Body of pancreas (tissue), 4 donors: ENCODE measurements around the gene TENM3. TPM values are rescaled to one million over a fixed set of nuclear protein-coding genes. Genes with fewer than 3 reads are reported as not detected.

Source experiments
- ATAC-seq: fragments of 150-250 bp; one replicate; pipeline ENCODE4 v1.9.1; 2016
- DNase-seq, 4 donors: peaks; one replicate each; pipeline ENCODE4 v3.0.0-alpha.2; 2019
- H3K27ac ChIP-seq, 4 donors: fragments of 200-600 bp; sonication (generic); 1 replicate in 3 of 4; 2 replicates in 1 of 4; pipeline versions ENCODE4 v1.5.1 to v1.6.1; 2016 to 2019; ENCODE audit warnings: mild to moderate bottlenecking in 1 of 4, mixed read lengths in 1 of 4, moderate library complexity in 1 of 4
- H3K27me3 ChIP-seq, 2 donors: fragments of 200-600 bp; sonication (generic); one replicate each; pipeline ENCODE4 v1.6.0; 2016; ENCODE audit warnings: mild to moderate bottlenecking in 1 of 2
- H3K36me3 ChIP-seq, 2 donors: fragments of 200-600 bp; sonication (generic); replicated peaks in 1 of 2; 2 replicates each; pipeline ENCODE4 v1.5.1; 2016; ENCODE audit warnings: low read depth in 2 of 2; ENCODE audit not compliant: insufficient read depth in 1 of 2
- H3K4me1 ChIP-seq: fragments of 200-600 bp; sonication (generic); one replicate; pipeline ENCODE4 v1.6.0; 2016
- H3K4me3 ChIP-seq, 2 donors: fragments of 200-600 bp; sonication (generic); 1 replicate in 1 of 2; 2 replicates in 1 of 2; pipeline ENCODE4 v1.5.1; 2016 to 2019
- H3K9me3 ChIP-seq, 3 donors: fragments of 200-600 bp; sonication (generic); 1 replicate in 2 of 3; 2 replicates in 1 of 3; pipeline ENCODE4 v1.5.1; 2016
- CTCF ChIP-seq, 7 experiments: fragments of 450-650 bp in 4 of 7; fragments of 200-600 bp in 3 of 7; sonication (generic) in 3 of 7; IDR thresholded peaks; one replicate each; pipeline ENCODE4 v1.5.1; 2016 to 2019; ENCODE audit warnings: antibody characterized with exemption in 7 of 7
- POLR2A ChIP-seq, 3 donors: fragments of 450-650 bp; IDR thresholded peaks; one replicate each; pipeline ENCODE4 v1.6.1; 2016; ENCODE audit warnings: antibody characterized with exemption in 3 of 3, mild to moderate bottlenecking in 2 of 3
- WGBS, 2 donors: methylation state at CpG; one replicate each; pipeline ENCODE4 v1.1.5; 2017; 5-methylcytosine and 5-hydroxymethylcytosine counted together
- intact Hi-C: fragments of 100-400 bp; cut with DNase I; formaldehyde crosslinking; loops from one replicate; pipeline ENCODE4 v1.15.1; 2023
- total RNA-seq, 2 donors: library from RNA; depleted of rRNA; stranded (reverse); fragments of >200 nt; gene quantifications; one replicate each; pipeline ENCODE4 v1.1.0, GENCODE V29; 2016

The TENM3 gene
- total RNA-seq, 2 donors from 2014 or later: 2.3 to 9.6 TPM

DNA sequence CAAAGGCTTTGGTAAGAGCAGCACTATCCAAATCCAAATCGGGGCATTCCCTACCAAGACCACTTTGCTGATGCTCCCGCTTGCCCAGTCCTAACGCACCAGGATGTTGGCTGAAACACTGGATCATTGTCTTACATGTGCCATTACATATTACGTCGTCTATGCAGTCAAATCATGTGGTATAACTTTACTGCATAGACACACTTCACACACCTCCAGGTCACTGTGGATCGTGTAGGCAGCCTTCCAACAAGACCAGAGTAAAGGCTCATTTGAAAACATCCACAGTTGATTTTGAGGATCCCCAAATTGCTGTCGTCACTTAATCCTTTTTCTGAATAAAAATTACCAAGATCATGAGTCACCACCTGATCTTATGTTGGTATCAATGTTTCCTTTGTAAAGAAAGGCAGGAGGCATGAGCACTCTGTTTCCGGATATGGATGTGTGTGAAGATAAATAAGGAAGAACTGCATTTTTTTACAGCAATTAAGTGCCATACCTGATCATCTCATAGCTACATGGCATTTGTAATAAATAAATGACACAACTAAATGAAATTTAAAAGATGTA, 18.5 kb downstream of the TENM3 start:
- no peak overlapping the region for H3K4me3 ChIP-seq
- H3K27ac ChIP-seq: no peak overlapping the region
- ATAC-seq: no peak
- no peak for DNase-seq
- intact Hi-C loops: no loop called here
- TF ChIP-seq POLR2A (IDR thresholded peaks at IDR 0.05) (no peak), CTCF (IDR thresholded peaks at IDR 0.05) (no peak)
- H3K4me1 ChIP-seq: no peaks in the 10 kb centered on the region
- H3K36me3 ChIP-seq: no peaks in the 10 kb centered on the region
- 74 to 80% methylated on average over 8 of the region's 8 CpGs for WGBS, 2 donors
- no peaks in the 10 kb centered on the region for H3K27me3 ChIP-seq
- no peaks in the 10 kb centered on the region for H3K9me3 ChIP-seq

DNA sequence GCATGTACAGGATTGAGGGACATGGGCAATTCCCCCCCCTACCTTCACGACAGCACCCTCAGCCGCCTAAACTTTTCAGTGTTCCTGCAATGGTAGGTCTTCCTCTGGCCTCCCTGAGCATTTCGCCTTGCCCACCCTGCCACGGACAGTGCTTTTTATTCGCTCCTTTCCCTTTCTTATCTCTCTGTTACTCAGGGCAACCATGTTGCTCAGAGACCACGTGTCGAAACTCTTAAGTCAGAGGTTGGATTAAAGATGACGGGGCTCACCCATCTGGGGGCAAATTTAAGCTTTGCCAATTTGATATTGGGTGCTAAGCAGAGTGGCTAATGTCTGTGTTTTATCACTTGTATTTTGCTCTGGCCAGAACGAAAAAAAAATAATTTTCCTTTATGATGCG, 20.4 kb downstream of the TENM3 start:
- Histone ChIP-seq H3K4me1 (no peaks in the 10 kb centered on the region), H3K36me3 (no peaks in the 10 kb centered on the region), H3K4me3 (no peak overlapping the region), H3K9me3 (no peaks in the 10 kb centered on the region), H3K27me3 (no peaks in the 10 kb centered on the region), H3K27ac (no peak overlapping the region)
- DNase-seq: no peak
- intact Hi-C loops: no loop called here
- ATAC-seq: no peak
- WGBS, 2 donors: 70 to 73% methylated on average over 10 of the region's 10 CpGs
- TF ChIP-seq CTCF (IDR thresholded peaks at IDR 0.05) (no peak), POLR2A (IDR thresholded peaks at IDR 0.05) (no peak)

- DNase-seq: no peak
- intact Hi-C loops: no loop called here
- no peak overlapping the region for H3K27ac ChIP-seq
Measured at GRCh38 chr4:182264139-182264752, 21.0 kb downstream of the TENM3 start.

DNA sequence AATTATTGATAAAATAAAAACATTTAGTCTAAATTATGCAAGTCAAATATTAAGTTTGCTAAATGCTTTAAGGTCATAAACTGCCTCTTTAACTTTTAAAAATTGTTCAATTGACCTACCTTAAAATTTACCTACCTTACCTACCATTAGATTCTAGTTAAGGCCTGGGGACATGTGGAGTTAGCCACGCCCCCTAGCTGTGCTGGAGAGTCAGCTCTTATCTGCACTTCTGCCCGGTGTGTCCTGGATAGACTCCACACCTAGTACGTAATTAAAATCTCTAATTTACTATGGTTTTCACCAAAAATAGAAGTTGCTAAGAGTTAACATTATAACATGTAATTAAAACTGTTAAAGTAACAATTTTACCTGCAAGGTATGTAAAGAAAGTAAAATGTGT, 22.7 kb downstream of the TENM3 start:
- ATAC-seq (no peak), DNase-seq (peak in 1 of 4 donors; percentile 23)
- Histone ChIP-seq H3K9me3 (no peaks in the 10 kb centered on the region), H3K36me3 (no peaks in the 10 kb centered on the region), H3K27ac (no peak overlapping the region), H3K27me3 (no peaks in the 10 kb centered on the region), H3K4me3 (no peak overlapping the region), H3K4me1 (no peaks in the 10 kb centered on the region)
- intact Hi-C loops: no loop called here
- WGBS, 2 donors: 33 to 36% methylated on average over 3 of the region's 3 CpGs
- no peak for TF ChIP-seq CTCF (IDR thresholded peaks at IDR 0.05)
- TF ChIP-seq POLR2A (IDR thresholded peaks at IDR 0.05): no peak

More at GRCh38 chr4:182264139-182264752, 21.0 kb downstream of the TENM3 start:
- H3K9me3 ChIP-seq: no peaks in the 10 kb centered on the region
- no peak overlapping the region for H3K4me3 ChIP-seq
- no peaks in the 10 kb centered on the region for H3K36me3 ChIP-seq
- ATAC-seq: no peak
- 26 to 28% methylated on average over 13 of the region's 13 CpGs for WGBS, 2 donors
- TF ChIP-seq POLR2A (IDR thresholded peaks at IDR 0.05) (no peak), CTCF (IDR thresholded peaks at IDR 0.05) (no peak)
- H3K4me1 ChIP-seq: no peaks in the 10 kb centered on the region
- H3K27me3 ChIP-seq: no peaks in the 10 kb centered on the region

GRCh38 chr4:182267048-182267447, 23.8 kb downstream of the TENM3 start:
- no peaks in the 10 kb centered on the region for H3K4me1 ChIP-seq
- no peaks in the 10 kb centered on the region for H3K9me3 ChIP-seq
- intact Hi-C loops: no loop called here
- no peak overlapping the region for H3K27ac ChIP-seq
- no peak overlapping the region for H3K4me3 ChIP-seq
- ATAC-seq: no peak
- DNase-seq: no peak
- no peaks in the 10 kb centered on the region for H3K36me3 ChIP-seq
- no peaks in the 10 kb centered on the region for H3K27me3 ChIP-seq
- TF ChIP-seq POLR2A (IDR thresholded peaks at IDR 0.05): no peak
- no peak for TF ChIP-seq CTCF (IDR thresholded peaks at IDR 0.05)
